SK-N-SH (cell line): ENCODE results near the gene PRKG1. TPM values are rescaled to one million over a fixed set of nuclear protein-coding genes. Genes with fewer than 3 reads are reported as not detected.

Source experiments
- CTCF ChIA-PET: fragments of 300-600, 350-600 bp; formaldehyde crosslinking; extraction: SDS; loops from one replicate; lab custom pipeline; 2021; lab: Yijun Ruan, JAX
- POLR2A ChIA-PET: fragments of 350-600 bp; sonication (Branson Sonifier 250); formaldehyde crosslinking; extraction: SDS; loops from one replicate; lab custom pipeline; 2020; ENCODE audit warnings: antibody characterized with exemption, inconsistent platforms; lab: Yijun Ruan, JAX
- DNase-seq: peaks from one replicate; pipeline ENCODE4 v3.0.0; 2012
- H2AFZ ChIP-seq: fragments of 200-600 bp; sonication (generic); 2 replicates; pipeline ENCODE4 v1.8.1; 2016; ENCODE audit warnings: antibody characterized with exemption, mild to moderate bottlenecking, low read depth
- H3F3A ChIP-seq: fragments of 200-600 bp; sonication (generic); replicated peaks from 2 replicates; pipeline ENCODE3; 2016; ENCODE audit warnings: antibody characterized with exemption, mild to moderate bottlenecking; ENCODE audit not compliant: insufficient read depth
- H3K27ac ChIP-seq, 2 experiments: fragments of 200-500 bp in 1 of 2; fragments of 200-600 bp in 1 of 2; sonication (Bioruptor generic) in 1 of 2; sonication (generic), shearing (Covaris generic) in 1 of 2; 2 replicates each; pipeline versions ENCODE4 v1.5.1 to v1.6.1; 2014 to 2016; ENCODE audit warnings: low read depth in 2 of 2, inconsistent platforms in 1 of 2, low read length in 1 of 2, mild to moderate bottlenecking in 1 of 2, mixed read lengths in 1 of 2
- H3K27me3 ChIP-seq: fragments of 200-600 bp; sonication (generic), shearing (Covaris generic); 2 replicates; pipeline ENCODE4 v1.6.1; 2016; ENCODE audit warnings: mixed run types; ENCODE audit not compliant: insufficient read depth
- H3K36me3 ChIP-seq, 2 experiments: fragments of 200-500 bp in 1 of 2; fragments of 200-600 bp in 1 of 2; sonication (Bioruptor generic) in 1 of 2; sonication (generic) in 1 of 2; replicated peaks in 1 of 2; 2 replicates each; pipeline versions ENCODE3 to v1.5.1; 2014 to 2016; ENCODE audit warnings: low read length in 1 of 2, mild to moderate bottlenecking in 1 of 2; ENCODE audit not compliant: insufficient read depth in 2 of 2, control insufficient read depth in 1 of 2
- H3K4me1 ChIP-seq, 2 experiments: fragments of 200-500 bp in 1 of 2; fragments of 200-600 bp in 1 of 2; sonication (Bioruptor generic) in 1 of 2; sonication (generic), shearing (Covaris generic) in 1 of 2; 2 replicates each; pipeline versions ENCODE4 v1.5.1 to v1.6.1; 2014 to 2016; ENCODE audit warnings: low read depth in 1 of 2, low read length in 1 of 2, mixed run types in 1 of 2; ENCODE audit not compliant: insufficient read depth in 2 of 2, control insufficient read depth in 1 of 2
- H3K4me2 ChIP-seq: fragments of 200-600 bp; sonication (generic), shearing (Covaris generic); 2 replicates; pipeline ENCODE4 v1.6.1; 2017; ENCODE audit warnings: mixed run types
- H3K4me3 ChIP-seq, 2 experiments: fragments of 200-500 bp in 1 of 2; fragments of 200-600 bp in 1 of 2; sonication (Bioruptor generic) in 1 of 2; sonication (generic), shearing (Covaris generic) in 1 of 2; 2 replicates each; pipeline versions ENCODE4 v1.5.1 to v1.8.1; 2014 to 2016; ENCODE audit warnings: low read depth in 2 of 2, inconsistent platforms in 1 of 2, low read length in 1 of 2, mild to moderate bottlenecking in 1 of 2, mixed read lengths in 1 of 2, moderate library complexity in 1 of 2
- H3K79me2 ChIP-seq: fragments of 200-600 bp; sonication (generic); 2 replicates; pipeline ENCODE4 v1.8.1; 2017; ENCODE audit warnings: mild to moderate bottlenecking; ENCODE audit not compliant: insufficient read depth
- H3K9ac ChIP-seq: fragments of 200-600 bp; sonication (generic); 2 replicates; pipeline ENCODE4 v1.6.1; 2017; ENCODE audit warnings: mixed run types
- H3K9me2 ChIP-seq: fragments of 200-600 bp; sonication (generic); 2 replicates; pipeline ENCODE4 v1.6.1; 2017; ENCODE audit warnings: mixed run types
- H3K9me3 ChIP-seq: fragments of 200-600 bp; sonication (generic); 2 replicates; pipeline ENCODE4 v1.6.1; 2017; ENCODE audit warnings: mixed run types, mild to moderate bottlenecking, moderate library complexity
- H4K20me1 ChIP-seq: fragments of 200-600 bp; sonication (generic); 2 replicates; pipeline ENCODE4 v1.6.1; 2017; ENCODE audit warnings: mild to moderate bottlenecking, mixed run types; ENCODE audit not compliant: insufficient read depth
- CHD2 ChIP-seq: fragments of 150-350 bp; IDR thresholded peaks from 2 replicates; pipeline ENCODE4 v1.6.1; 2018; ENCODE audit warnings: low read length; ENCODE audit not compliant: partially characterized antibody
- FOSL2 ChIP-seq: IDR thresholded peaks from 2 replicates; pipeline ENCODE4 v1.4.0; 2012; ENCODE audit warnings: low read depth, mild to moderate bottlenecking, moderate library complexity, borderline replicate concordance
- FOXM1 ChIP-seq: IDR thresholded peaks from 2 replicates; pipeline ENCODE4 v1.4.0; 2012; ENCODE audit warnings: low read depth, mild to moderate bottlenecking
- NRF1 ChIP-seq: IDR thresholded peaks from 2 replicates; pipeline ENCODE4 v1.6.1; 2012; ENCODE audit warnings: low read depth, mild to moderate bottlenecking, low read length
- RAD21 ChIP-seq: IDR thresholded peaks from 2 replicates; pipeline ENCODE4 v1.6.1; 2012; ENCODE audit warnings: mild to moderate bottlenecking, low read length
- RCOR1 ChIP-seq: fragments of 150-350 bp; IDR thresholded peaks from 2 replicates; pipeline ENCODE4 v1.6.1; 2017; ENCODE audit warnings: antibody characterized with exemption, low read length
- RXRA ChIP-seq: IDR thresholded peaks from 2 replicates; pipeline ENCODE4 v1.4.0; 2012; ENCODE audit warnings: low read depth, mild to moderate bottlenecking, borderline replicate concordance
- SIN3A ChIP-seq: IDR thresholded peaks from 2 replicates; pipeline ENCODE4 v1.6.1; 2012; ENCODE audit warnings: low read depth, mild to moderate bottlenecking, low read length, moderate library complexity, borderline replicate concordance
- SMC3 ChIP-seq: IDR thresholded peaks from 2 replicates; pipeline ENCODE4 v1.6.1; 2012; ENCODE audit warnings: low read depth, low read length, improper control_type of control experiment
- WGBS: methylation state at CpG from one replicate; pipeline ENCODE4 v1.1.6; 2017; ENCODE audit warnings: low lambda C conversion rate; 5-methylcytosine and 5-hydroxymethylcytosine counted together
- polyA plus RNA-seq, 3 experiments: library from polyadenylated mRNA; depleted of rRNA; stranded (reverse); fragments of >200 nt; gene quantifications; 2 replicates each; pipeline ENCODE4 v1.2.3, GENCODE V29; 2012
- TF ChIP-seq, protein P1 (sequence below): fragments of 200-600 bp; sonication (generic); IDR thresholded peaks from 2 replicates; pipeline ENCODE4 v1.6.1; 2017; ENCODE audit warnings: antibody characterized with exemption, mild to moderate bottlenecking, moderate library complexity
- TF ChIP-seq, protein P2 (sequence below): IDR thresholded peaks from 2 replicates; pipeline ENCODE4 v1.4.0; 2012; ENCODE audit warnings: low read depth, borderline replicate concordance

PRKG1 gene
- polyA plus RNA-seq, 1 of the 3 experiments (the other 2 are of a cell fraction): 4.1 TPM

- Histone ChIP-seq H3K9me3 (no peaks in the 10 kb centered on the region), H3K9ac (no peak overlapping the region), H3K27me3 (no peaks in the 10 kb centered on the region; the same call in 1 of the 2 replicates), H3K4me3 (no peak overlapping the region), H3K4me1 (no peaks in the 10 kb centered on the region), H3K9me2 (no peaks in the 10 kb centered on the region), H3F3A (no peaks in the 10 kb centered on the region), H3K36me3 (no peaks in the 10 kb centered on the region), H3K27ac (no peak overlapping the region), H3K4me2 (no peak overlapping the region), H2AFZ (no peak overlapping the region), H4K20me1 (no peaks in the 10 kb centered on the region), H3K79me2 (no peaks in the 10 kb centered on the region)
- no peak for DNase-seq
- CTCF ChIA-PET: interaction anchor here (1.2 kb wide), 1 partner anchor 16 kb away, joined by 3 read pairs; no protein-coding TSS in a partner anchor
- POLR2A ChIA-PET: no interaction called here
- WGBS: 49% methylated on average over 2 of the region's 2 CpGs
- TF ChIP-seq CHD2 (no peak), SMC3 (0 out of 2 replicates have a peak, but pooled peaks have one; percentile 16), NRF1 (no peak), RCOR1 (no peak), RXRA (no peak), RAD21 (peak; percentile 34)
- TF ChIP-seq, protein P1, sequence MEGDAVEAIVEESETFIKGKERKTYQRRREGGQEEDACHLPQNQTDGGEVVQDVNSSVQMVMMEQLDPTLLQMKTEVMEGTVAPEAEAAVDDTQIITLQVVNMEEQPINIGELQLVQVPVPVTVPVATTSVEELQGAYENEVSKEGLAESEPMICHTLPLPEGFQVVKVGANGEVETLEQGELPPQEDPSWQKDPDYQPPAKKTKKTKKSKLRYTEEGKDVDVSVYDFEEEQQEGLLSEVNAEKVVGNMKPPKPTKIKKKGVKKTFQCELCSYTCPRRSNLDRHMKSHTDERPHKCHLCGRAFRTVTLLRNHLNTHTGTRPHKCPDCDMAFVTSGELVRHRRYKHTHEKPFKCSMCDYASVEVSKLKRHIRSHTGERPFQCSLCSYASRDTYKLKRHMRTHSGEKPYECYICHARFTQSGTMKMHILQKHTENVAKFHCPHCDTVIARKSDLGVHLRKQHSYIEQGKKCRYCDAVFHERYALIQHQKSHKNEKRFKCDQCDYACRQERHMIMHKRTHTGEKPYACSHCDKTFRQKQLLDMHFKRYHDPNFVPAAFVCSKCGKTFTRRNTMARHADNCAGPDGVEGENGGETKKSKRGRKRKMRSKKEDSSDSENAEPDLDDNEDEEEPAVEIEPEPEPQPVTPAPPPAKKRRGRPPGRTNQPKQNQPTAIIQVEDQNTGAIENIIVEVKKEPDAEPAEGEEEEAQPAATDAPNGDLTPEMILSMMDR: peak; percentile 33
Observed at GRCh38 chr10:51047857-51048256, 26.4 kb upstream of the PRKG1 start.

DNA sequence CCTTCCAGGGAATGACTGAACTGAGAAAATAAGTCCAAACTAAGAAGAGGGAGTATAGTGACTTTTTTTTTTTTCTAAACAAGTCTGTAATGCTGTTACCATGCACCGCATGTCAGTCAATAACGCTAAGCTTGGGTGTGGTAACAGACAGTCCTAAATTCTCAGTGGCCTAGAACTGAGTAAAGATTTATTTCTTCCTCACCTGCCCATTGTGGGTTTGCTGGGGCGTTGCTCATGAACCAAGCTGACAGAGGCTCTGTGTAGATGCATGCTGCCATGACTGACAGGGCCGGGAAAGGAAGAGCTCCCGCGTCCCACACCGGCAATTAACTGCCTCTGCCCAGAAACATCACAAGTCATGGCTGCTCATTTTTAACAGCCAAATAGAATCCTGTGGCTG is 25.5 kb upstream of the PRKG1 start:
- Histone ChIP-seq H3K4me1 (no peaks in the 10 kb centered on the region), H3K9me2 (no peaks in the 10 kb centered on the region), H3K27ac (no peak overlapping the region), H3K9me3 (no peaks in the 10 kb centered on the region), H3K4me3 (no peak overlapping the region), H3K36me3 (no peaks in the 10 kb centered on the region), H3K4me2 (no peak overlapping the region), H2AFZ (no peak overlapping the region), H3K27me3 (no peaks in the 10 kb centered on the region), H3K9ac (no peak overlapping the region), H4K20me1 (no peaks in the 10 kb centered on the region), H3F3A (no peaks in the 10 kb centered on the region), H3K79me2 (no peaks in the 10 kb centered on the region)
- CTCF ChIA-PET: interaction anchor here (0.7 to 2.1 kb wide), 2 partner anchors 15 to 24 kb away, joined by 3 to 14 read pairs; no protein-coding TSS in a partner anchor
- POLR2A ChIA-PET: no interaction called here
- WGBS: 73% methylated on average over 7 of the region's 7 CpGs
- TF ChIP-seq, protein P2, sequence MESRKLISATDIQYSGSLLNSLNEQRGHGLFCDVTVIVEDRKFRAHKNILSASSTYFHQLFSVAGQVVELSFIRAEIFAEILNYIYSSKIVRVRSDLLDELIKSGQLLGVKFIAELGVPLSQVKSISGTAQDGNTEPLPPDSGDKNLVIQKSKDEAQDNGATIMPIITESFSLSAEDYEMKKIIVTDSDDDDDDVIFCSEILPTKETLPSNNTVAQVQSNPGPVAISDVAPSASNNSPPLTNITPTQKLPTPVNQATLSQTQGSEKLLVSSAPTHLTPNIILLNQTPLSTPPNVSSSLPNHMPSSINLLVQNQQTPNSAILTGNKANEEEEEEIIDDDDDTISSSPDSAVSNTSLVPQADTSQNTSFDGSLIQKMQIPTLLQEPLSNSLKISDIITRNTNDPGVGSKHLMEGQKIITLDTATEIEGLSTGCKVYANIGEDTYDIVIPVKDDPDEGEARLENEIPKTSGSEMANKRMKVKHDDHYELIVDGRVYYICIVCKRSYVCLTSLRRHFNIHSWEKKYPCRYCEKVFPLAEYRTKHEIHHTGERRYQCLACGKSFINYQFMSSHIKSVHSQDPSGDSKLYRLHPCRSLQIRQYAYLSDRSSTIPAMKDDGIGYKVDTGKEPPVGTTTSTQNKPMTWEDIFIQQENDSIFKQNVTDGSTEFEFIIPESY: no peak
- TF ChIP-seq FOXM1 (no peak), SIN3A (no peak), FOSL2 (no peak)
- no peak for DNase-seq
